Mammary epithelial cell (primary cell): Measurements from ENCODE around the gene CNRIP1.

Experiments
- CTCF ChIP-seq, 2 donors: IDR thresholded peaks in 1 of 2; conservative IDR thresholded peaks in 1 of 2; 2 replicates each; pipeline ENCODE4 v1.5.1; 2011 to 2012; ENCODE audit warnings: inconsistent platforms in 2 of 2, low read length in 2 of 2, mild to moderate bottlenecking in 2 of 2, control low read depth in 1 of 2, low read depth in 1 of 2; ENCODE audit not compliant: insufficient read depth in 1 of 2; ENCODE audit errors: extremely low read depth in 1 of 2
- EZH2 ChIP-seq: IDR thresholded peaks from 2 replicates; pipeline ENCODE4 v1.6.1; 2012; ENCODE audit warnings: low read length, inconsistent platforms, borderline replicate concordance

- TF ChIP-seq CTCF (conservative IDR thresholded peaks at IDR 0.05 in 1 of 2, IDR thresholded peaks at IDR 0.05 in 1 of 2; ENCODE audit: extremely low read depth in 1 of 2, insufficient read depth in 1 of 2, low read depth in 1 of 2, low read length in 2 of 2) (no peak), EZH2 (no peak)
Observed at GRCh38 chr2:68356599-68357239, 37.0 kb upstream of the CNRIP1 start.
